ENCODE data around the gene CLPTM1L. TPM values are rescaled to one million over a fixed set of nuclear protein-coding genes. Genes with fewer than 3 reads are reported as not detected.
A peak's percentile ranks its signal among the peaks of the same experiment; 100 is the strongest.

Gene CLPTM1L
- total RNA-seq, 1 donor from 2014 or later: 100 TPM

GRCh38 chr5:1370006-1370405 lies 25.1 kb upstream of the CLPTM1L start:
- ChIA-PET CTCF (interaction anchor here (1.2 kb wide), 1 partner anchor 10 kb away, joined by 3 read pairs; no protein-coding TSS in a partner anchor), POLR2A (interaction anchor here (2.2 kb wide), 1 partner anchor 16 kb away, joined by 13 read pairs; no protein-coding TSS in a partner anchor)
- no peak for DNase-seq
- H3K9me3 Mint-ChIP-seq: no peaks in the 10 kb centered on the region
- intact Hi-C loops (cut with micrococcal nuclease): no loop called here
- peaks cover 60% of the 10 kb centered on the region for H3K4me1 Mint-ChIP-seq
- no peak for TF ChIP-seq CTCF (IDR thresholded peaks at IDR 0.05)
- H3K36me3 Mint-ChIP-seq (ENCODE audit: low read depth): no peaks in the 10 kb centered on the region
- ATAC-seq (ENCODE audit: low read depth): no peak
- H3K27ac Mint-ChIP-seq: no peak overlapping the region
- H3K4me3 Mint-ChIP-seq: no peak overlapping the region
- no peaks in the 10 kb centered on the region for H3K27me3 Mint-ChIP-seq

DNA sequence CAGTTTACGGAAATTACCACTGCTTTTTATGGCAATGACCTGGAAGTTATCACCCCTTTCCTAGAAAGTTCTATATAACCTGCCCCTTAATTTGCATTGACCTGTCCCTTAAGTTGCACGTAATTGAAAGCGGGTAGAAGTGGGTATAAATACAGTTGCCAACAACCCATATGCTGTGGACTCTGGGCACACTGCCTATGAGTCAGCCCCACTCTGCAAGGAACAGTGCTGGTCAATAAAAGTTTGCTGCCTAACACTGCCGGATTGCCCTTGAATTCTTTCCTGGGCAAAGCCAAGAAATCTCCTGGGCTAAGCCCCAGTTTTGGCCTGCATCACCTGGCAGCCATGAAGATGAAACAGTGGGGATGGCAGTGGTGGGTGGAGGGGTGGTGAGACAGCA lies 23.9 kb upstream of the CLPTM1L start:
- DNase-seq: no peak
- ChIA-PET CTCF (no interaction called here), POLR2A (no interaction called here)
- Mint-ChIP-seq H3K36me3 (ENCODE audit: low read depth) (no peaks in the 10 kb centered on the region), H3K9me3 (no peaks in the 10 kb centered on the region), H3K4me3 (no peak overlapping the region), H3K27ac (no peak overlapping the region), H3K27me3 (peaks cover 3% of the 10 kb centered on the region), H3K4me1 (peaks cover 59% of the 10 kb centered on the region)
- TF ChIP-seq CTCF (IDR thresholded peaks at IDR 0.05): no peak
- ATAC-seq (ENCODE audit: low read depth): no peak
- intact Hi-C loops (cut with micrococcal nuclease): no loop called here

DNA sequence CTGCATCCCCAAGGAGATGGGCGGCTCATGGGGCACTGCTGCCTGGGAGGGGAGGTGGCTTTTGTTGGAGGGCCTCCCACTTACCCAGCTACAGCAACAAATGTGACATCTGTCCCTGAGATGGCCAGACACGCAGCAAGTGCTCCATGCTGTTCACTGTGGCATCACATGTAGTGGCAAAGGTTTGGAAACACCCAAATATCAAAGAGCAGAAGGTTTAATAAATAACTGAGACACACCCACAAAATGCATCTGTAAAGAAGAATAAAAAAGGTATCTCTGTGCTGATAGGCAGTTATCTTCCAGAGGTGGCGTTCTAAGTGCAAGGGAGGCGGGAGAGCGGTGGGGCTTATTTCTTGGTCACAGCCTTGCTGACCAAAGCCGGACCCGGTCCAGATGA lies 23.3 kb upstream of the CLPTM1L start:
- H3K9me3 Mint-ChIP-seq: no peaks in the 10 kb centered on the region
- no peak for TF ChIP-seq CTCF (IDR thresholded peaks at IDR 0.05)
- ATAC-seq (ENCODE audit: low read depth): no peak
- POLR2A ChIA-PET: interaction anchor here (0.9 to 1.2 kb wide), 2 partner anchors 12 to 22 kb away, joined by 4 to 5 read pairs; no protein-coding TSS in a partner anchor
- peaks cover 62% of the 10 kb centered on the region for H3K4me1 Mint-ChIP-seq
- no peak overlapping the region for H3K4me3 Mint-ChIP-seq
- intact Hi-C loops (cut with micrococcal nuclease): no loop called here
- peaks cover 3% of the 10 kb centered on the region for H3K27me3 Mint-ChIP-seq
- no peak for DNase-seq
- H3K27ac Mint-ChIP-seq: peak overlapping the region; percentile 67
- CTCF ChIA-PET: interaction anchor here (0.9 kb wide), 1 partner anchor 12 kb away, joined by 3 read pairs; no protein-coding TSS in a partner anchor
- no peaks in the 10 kb centered on the region for H3K36me3 Mint-ChIP-seq (ENCODE audit: low read depth)

- Mint-ChIP-seq H3K4me1 (peaks cover 52% of the 10 kb centered on the region), H3K27me3 (peaks cover 7% of the 10 kb centered on the region), H3K9me3 (no peaks in the 10 kb centered on the region), H3K36me3 (ENCODE audit: low read depth) (no peaks in the 10 kb centered on the region), H3K4me3 (peak overlapping the region; percentile 41), H3K27ac (peak overlapping the region; percentile 72)
- DNase-seq: no peak
- ChIA-PET POLR2A (interaction anchor here (0.7 to 1.2 kb wide), 4 partner anchors 13 to 137 kb away, joined by 3 to 5 read pairs (median 4); no protein-coding TSS in a partner anchor), CTCF (no interaction called here)
- TF ChIP-seq CTCF (IDR thresholded peaks at IDR 0.05): no peak
- peak; percentile 26 for ATAC-seq (ENCODE audit: low read depth)
- intact Hi-C loops (cut with micrococcal nuclease): loop anchor here (1.0 to 2.0 kb wide), 2 partner anchors 14 to 22 kb away; partner anchors contain the start of gene CLPTM1L
These were observed 22.2 kb upstream of the CLPTM1L start for GRCh38 chr5:1367149-1367548.

DNA sequence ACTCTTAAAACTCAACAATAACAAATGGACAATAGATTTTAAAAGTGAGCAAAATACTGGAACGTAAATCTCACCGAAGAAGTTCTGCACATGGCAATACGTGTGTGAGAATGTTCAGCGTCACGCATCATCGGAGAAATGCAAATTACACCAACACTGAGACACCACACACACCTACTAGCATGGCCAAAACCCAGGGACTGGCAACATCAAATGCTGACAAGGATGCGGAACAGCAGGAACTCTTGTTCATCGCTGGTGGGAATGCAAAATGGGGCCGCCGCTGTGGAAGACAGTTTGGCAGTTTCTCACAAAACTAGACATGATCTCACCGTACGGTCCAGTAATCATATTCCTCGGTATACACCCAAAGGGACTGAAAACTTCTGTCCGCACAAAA lies 21.6 kb upstream of the CLPTM1L start:
- Mint-ChIP-seq H3K27ac (peak overlapping the region; percentile 72), H3K4me1 (peaks cover 46% of the 10 kb centered on the region), H3K27me3 (peaks cover 7% of the 10 kb centered on the region), H3K36me3 (ENCODE audit: low read depth) (no peaks in the 10 kb centered on the region), H3K4me3 (peak overlapping the region; percentile 41), H3K9me3 (no peaks in the 10 kb centered on the region)
- peak; percentile 90 for ATAC-seq (ENCODE audit: low read depth)
- intact Hi-C loops (cut with micrococcal nuclease): loop anchor here (2.0 kb wide), 1 partner anchor 14 kb away; no protein-coding TSS in a partner anchor
- TF ChIP-seq CTCF (IDR thresholded peaks at IDR 0.05): no peak
- no peak for DNase-seq
- POLR2A ChIA-PET: interaction anchor here (0.7 to 1.0 kb wide), 3 partner anchors 19 to 137 kb away, joined by 3 to 5 read pairs (median 3); no protein-coding TSS in a partner anchor
- CTCF ChIA-PET: no interaction called here
